GM23338 (cell line): Measurements from ENCODE around the gene OSBPL10. TPM values are rescaled to one million over a fixed set of nuclear protein-coding genes. Genes with fewer than 3 reads are reported as not detected.

Source experiments
- ATAC-seq: fragments of 200-7000 bp; cut with Tn5 transposase; 3 replicates; pipeline ENCODE4 v1.9.1; 2020
- DNase-seq: peaks from one replicate; pipeline ENCODE4 v3.0.0-alpha.2; 2015; ENCODE audit warnings: low spot score
- H2AFZ ChIP-seq: fragments of 200-600 bp; sonication (generic); 2 replicates; pipeline ENCODE4 v1.8.0; 2016; ENCODE audit warnings: antibody characterized with exemption, mild to moderate bottlenecking, moderate library complexity
- H3F3A ChIP-seq: fragments of 200-600 bp; sonication (generic); replicated peaks from 2 replicates; pipeline ENCODE4 v1.8.0; 2017; ENCODE audit warnings: antibody characterized with exemption, mixed run types, low read depth
- H3K27ac ChIP-seq: fragments of 200-600 bp; sonication (generic); 2 replicates; pipeline ENCODE4 v1.6.1; 2016; ENCODE audit warnings: low read depth
- H3K27me3 ChIP-seq: fragments of 200-600 bp; sonication (generic); 2 replicates; pipeline ENCODE4 v1.8.0; 2016; ENCODE audit warnings: mild to moderate bottlenecking, mixed run types, moderate library complexity; ENCODE audit not compliant: insufficient read depth
- H3K36me3 ChIP-seq: fragments of 200-600 bp; sonication (generic); 2 replicates; pipeline ENCODE4 v1.8.0; 2016; ENCODE audit warnings: mild to moderate bottlenecking; ENCODE audit not compliant: insufficient read depth
- H3K4me1 ChIP-seq: fragments of 200-600 bp; sonication (generic); 2 replicates; pipeline ENCODE4 v1.8.0; 2016; ENCODE audit warnings: mild to moderate bottlenecking, moderate library complexity; ENCODE audit not compliant: insufficient read depth
- H3K4me2 ChIP-seq: fragments of 200-600 bp; sonication (generic); 2 replicates; pipeline ENCODE4 v1.7.1; 2017; ENCODE audit warnings: mixed run types
- H3K4me3 ChIP-seq: fragments of 200-600 bp; sonication (generic); 2 replicates; pipeline ENCODE4 v1.6.1; 2016; ENCODE audit warnings: mixed run types
- H3K79me2 ChIP-seq: fragments of 200-600 bp; sonication (generic); replicated peaks from 2 replicates; pipeline ENCODE4 v1.8.0; 2017; ENCODE audit warnings: mild to moderate bottlenecking; ENCODE audit not compliant: insufficient read depth
- H3K9me2 ChIP-seq: fragments of 200-600 bp; sonication (generic); 2 replicates; pipeline ENCODE4 v1.8.0; 2017; ENCODE audit not compliant: insufficient read depth
- H4K20me1 ChIP-seq: fragments of 200-600 bp; sonication (generic); replicated peaks from 2 replicates; pipeline ENCODE4 v1.8.0; 2017; ENCODE audit warnings: mild to moderate bottlenecking; ENCODE audit not compliant: insufficient read depth
- H3K27ac Mint-ChIP-seq: 2 replicates; pipeline ENCODE4 v1.8.0; 2020; ENCODE audit warnings: inconsistent platforms, mild to moderate bottlenecking, moderate library complexity, mixed read lengths
- H3K27me3 Mint-ChIP-seq: 3 replicates; pipeline ENCODE4 v1.8.0; 2022; ENCODE audit warnings: low read depth, mild to moderate bottlenecking, moderate library complexity, mixed read lengths, inconsistent platforms; ENCODE audit not compliant: insufficient read depth, poor library complexity
- H3K36me3 Mint-ChIP-seq: 3 replicates; pipeline ENCODE4 v1.8.0; 2021; ENCODE audit warnings: low read depth, mild to moderate bottlenecking, inconsistent platforms, moderate library complexity, mixed read lengths
- H3K4me1 Mint-ChIP-seq: 3 replicates; pipeline ENCODE4 v1.8.0; 2020; ENCODE audit warnings: mild to moderate bottlenecking, inconsistent platforms, mixed read lengths
- H3K4me3 Mint-ChIP-seq: 3 replicates; pipeline ENCODE4 v1.8.0; 2021; ENCODE audit warnings: moderate library complexity, mild to moderate bottlenecking, inconsistent platforms, mixed read lengths
- H3K9me3 Mint-ChIP-seq: 3 replicates; pipeline ENCODE4 v1.8.0; 2020; ENCODE audit warnings: moderate library complexity, mild to moderate bottlenecking, inconsistent platforms, mixed read lengths
- CTCF ChIP-seq, 2 experiments: fragments of 200-600 bp in 1 of 2; sonication (generic) in 1 of 2; conservative IDR thresholded peaks; 2 replicates each; pipeline versions ENCODE4 v1.5.1 to v1.6.1; 2016 to 2017; ENCODE audit warnings: antibody characterized with exemption in 2 of 2, low read depth in 2 of 2, mild to moderate bottlenecking in 2 of 2, moderate library complexity in 1 of 2
- EZH2phosphoT487 ChIP-seq: fragments of 200-600 bp; sonication (generic); IDR thresholded peaks from one replicate; pipeline ENCODE4 v1.8.1; 2018; ENCODE audit warnings: antibody characterized with exemption; ENCODE audit not compliant: unreplicated experiment
- POLR2AphosphoS5 ChIP-seq: IDR thresholded peaks from 2 replicates; pipeline ENCODE4 v1.6.1; 2016; ENCODE audit warnings: antibody characterized with exemption, low read depth
- STAT1 ChIP-seq: IDR thresholded peaks from one replicate; pipeline ENCODE4 v1.6.1; 2016; ENCODE audit warnings: antibody characterized with exemption; ENCODE audit not compliant: unreplicated experiment
- ZNF114 ChIP-seq: fragments of 250-450 bp; sonication (Bioruptor Pico); IDR thresholded peaks from 2 replicates; pipeline ENCODE4 v1.5.0; 2020; ENCODE audit warnings: mild to moderate bottlenecking, moderate library complexity
- ZNF462 ChIP-seq: fragments of 250-450 bp; sonication (Bioruptor Pico); IDR thresholded peaks from 2 replicates; pipeline ENCODE4 v1.5.0; 2020; ENCODE audit warnings: mild to moderate bottlenecking, moderate library complexity
- polyA plus RNA-seq: library from polyadenylated mRNA; unstranded; fragments of >200 nt; fragmentation: Nextera tagmentation; extraction: Ambion mirVana; gene quantifications from 2 replicates; pipeline ENCODE4 v1.2.1, GENCODE V29; 2016
- total RNA-seq: library from RNA; depleted of rRNA; stranded (reverse); fragments of >200 nt; shearing (Covaris generic); gene quantifications from 2 replicates; pipeline ENCODE4 v1.2.3, GENCODE V29; 2014

OSBPL10 gene
- total and polyA plus RNA-seq, 2 experiments from 2014 or later: 23.8 to 149 TPM

DNA sequence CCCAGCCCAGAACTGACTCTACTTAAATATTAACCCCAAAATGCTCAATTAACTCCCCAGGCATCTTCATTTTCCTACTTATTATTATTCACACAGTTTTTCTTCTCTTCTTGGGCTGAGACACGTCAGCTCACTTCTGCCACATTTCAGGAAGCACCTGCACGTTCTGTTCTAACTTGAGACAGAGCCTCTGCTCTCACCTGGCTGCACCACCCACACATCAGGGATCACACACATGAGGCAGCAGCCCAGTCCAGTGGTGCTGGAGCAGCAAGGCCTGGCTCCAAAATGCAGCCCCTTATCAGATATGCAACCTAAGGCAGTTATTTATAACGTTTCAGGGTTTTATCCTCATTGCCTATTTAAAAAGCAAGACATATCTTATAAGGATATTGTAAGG is 127.5 kb downstream of the OSBPL10 start:
- Histone ChIP-seq H3K36me3 (no peaks in the 10 kb centered on the region), H2AFZ (no peak overlapping the region), H3K27ac (no peak overlapping the region), H3K4me2 (no peak overlapping the region), H4K20me1 (peaks cover 48% of the 10 kb centered on the region), H3K27me3 (no peaks in the 10 kb centered on the region), H3K79me2 (peaks cover 93% of the 10 kb centered on the region), H3K9me2 (no peaks in the 10 kb centered on the region), H3F3A (no peaks in the 10 kb centered on the region), H3K4me1 (peaks cover 29% of the 10 kb centered on the region), H3K4me3 (no peak overlapping the region)
- no peak for TF ChIP-seq CTCF (conservative IDR thresholded peaks at IDR 0.05; ENCODE audit: low read depth in 2 of 2)
- Mint-ChIP-seq H3K27ac (no peak overlapping the region), H3K27me3 (no peaks in the 10 kb centered on the region), H3K36me3 (no peaks in the 10 kb centered on the region; the same call in 1 of the 3 replicates), H3K9me3 (no peaks in the 10 kb centered on the region), H3K4me3 (no peak overlapping the region), H3K4me1 (peaks cover 34% of the 10 kb centered on the region)
- ATAC-seq: no peak
- no peak for DNase-seq

DNA sequence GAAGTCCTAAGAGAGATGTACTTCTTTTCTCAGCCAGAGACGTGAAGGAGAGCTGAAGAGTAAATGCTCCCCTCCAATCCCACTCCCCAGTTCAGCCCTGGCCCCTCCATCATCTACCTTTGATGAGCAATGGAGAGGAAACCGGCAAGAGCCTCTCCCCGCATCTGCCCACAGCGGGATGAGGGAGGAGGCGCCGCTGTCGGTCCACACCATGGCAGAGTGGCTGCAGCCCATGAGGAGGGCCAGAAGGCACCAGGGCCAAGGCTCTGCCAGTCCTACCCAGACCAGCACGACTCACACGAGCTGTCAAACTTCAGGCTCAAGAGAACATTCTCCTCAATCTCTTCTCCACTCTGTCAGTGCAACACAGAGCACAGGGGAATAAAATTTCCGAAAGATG is 129.8 kb downstream of the OSBPL10 start:
- Histone ChIP-seq H3K36me3 (no peaks in the 10 kb centered on the region), H3K4me2 (no peak overlapping the region), H2AFZ (no peak overlapping the region), H3K4me3 (no peak overlapping the region), H3K79me2 (peaks cover 95% of the 10 kb centered on the region), H3K27ac (no peak overlapping the region), H3K27me3 (no peaks in the 10 kb centered on the region), H3F3A (no peaks in the 10 kb centered on the region), H3K4me1 (peaks cover 25% of the 10 kb centered on the region), H3K9me2 (no peaks in the 10 kb centered on the region), H4K20me1 (peaks cover 41% of the 10 kb centered on the region)
- ATAC-seq (peak; percentile 40), DNase-seq (no peak)
- peaks cover 7% of the 10 kb centered on the region for H3K36me3 Mint-ChIP-seq
- H3K4me3 Mint-ChIP-seq: no peak overlapping the region
- TF ChIP-seq POLR2AphosphoS5 (no peak), EZH2phosphoT487 (no peak)
- no peaks in the 10 kb centered on the region for H3K9me3 Mint-ChIP-seq
- no peaks in the 10 kb centered on the region for H3K27me3 Mint-ChIP-seq
- H3K4me1 Mint-ChIP-seq: peaks cover 38% of the 10 kb centered on the region
- H3K27ac Mint-ChIP-seq: 0 out of 2 replicates have a peak overlapping the region, but pooled peaks have one; percentile 21

DNA sequence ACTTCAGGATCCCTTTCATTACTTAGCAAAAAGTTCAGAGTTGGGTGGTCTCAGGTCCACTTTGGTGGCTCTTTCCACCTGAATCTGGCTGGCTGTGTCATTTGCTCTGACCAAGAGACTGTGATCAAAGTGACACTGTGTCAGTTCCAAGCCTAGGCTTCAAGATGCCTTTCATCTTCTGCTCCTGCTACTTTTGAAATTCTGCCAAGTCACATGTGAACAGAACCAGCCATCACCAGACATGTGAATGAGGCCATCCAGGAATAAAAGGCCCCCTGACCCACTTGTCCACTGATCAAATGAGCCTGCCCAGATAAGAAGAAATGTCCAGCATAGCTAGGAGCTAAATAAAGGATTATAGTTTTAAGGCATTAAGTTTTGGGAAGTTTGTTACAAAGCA is 132.2 kb downstream of the OSBPL10 start:
- no peak for DNase-seq
- Mint-ChIP-seq H3K27ac (no peak overlapping the region), H3K36me3 (peaks cover 12% of the 10 kb centered on the region), H3K4me1 (peaks cover 37% of the 10 kb centered on the region), H3K27me3 (no peaks in the 10 kb centered on the region), H3K4me3 (no peak overlapping the region), H3K9me3 (no peaks in the 10 kb centered on the region)
- Histone ChIP-seq H3K27me3 (no peaks in the 10 kb centered on the region), H3K9me2 (no peaks in the 10 kb centered on the region), H3K4me2 (no peak overlapping the region), H4K20me1 (peaks cover 38% of the 10 kb centered on the region), H3F3A (no peaks in the 10 kb centered on the region), H3K4me1 (peaks cover 29% of the 10 kb centered on the region), H3K79me2 (peaks cover 99% of the 10 kb centered on the region), H3K27ac (peak overlapping the region; percentile 39; the same call in 1 of the 2 replicates), H3K4me3 (no peak overlapping the region), H2AFZ (no peak overlapping the region), H3K36me3 (no peaks in the 10 kb centered on the region)
- no peak for ATAC-seq
- TF ChIP-seq ZNF462: no peak
- TF ChIP-seq STAT1: no peak
- no peak for TF ChIP-seq ZNF114 (CRISPR knock-in tag)
- TF ChIP-seq CTCF (conservative IDR thresholded peaks at IDR 0.05; ENCODE audit: low read depth in 2 of 2): no peak
